ENCODE measurements around the gene KRTAP13-4.

KRTAP13-4 gene

GRCh38 chr21:30430170-30430655 is at the start of gene KRTAP13-4:
TSS of gene KRTAP13-4 (plus strand) at chr21:30430220. CDS start at chr21:30430276, 56 bp downstream.
- no peak for DNase-seq
- in situ Hi-C loops (cut with HindIII; ENCODE audit: low pct_ligation_motif_present, low pct_unique_long_range_greater_than_20kb, low sequenced_read_pairs) = no loop called here

GRCh38 chr21:30382201-30382600 is 47.8 kb upstream of the KRTAP13-4 start:
- no peak for DNase-seq
- in situ Hi-C loops (cut with HindIII; ENCODE audit: low pct_ligation_motif_present, low pct_unique_long_range_greater_than_20kb, low sequenced_read_pairs) = no loop called here

- DNase-seq = no peak
- in situ Hi-C loops (cut with HindIII; ENCODE audit: low pct_ligation_motif_present, low pct_unique_long_range_greater_than_20kb, low sequenced_read_pairs) = no loop called here
Measured at GRCh38 chr21:30391492-30392025, 38.5 kb upstream of the KRTAP13-4 start.

- in situ Hi-C loops (cut with HindIII; ENCODE audit: low pct_ligation_motif_present, low pct_unique_long_range_greater_than_20kb, low sequenced_read_pairs) = no loop called here
- DNase-seq = no peak
Measured at GRCh38 chr21:30395731-30396130, 34.3 kb upstream of the KRTAP13-4 start, which contains the start of gene KRTAP13-1. TSS of gene KRTAP13-1 (plus strand) at chr21:30396031. CDS start at chr21:30396087, 56 bp downstream.

GRCh38 chr21:30408782-30409494 is 21.1 kb upstream of the KRTAP13-4 start:
- in situ Hi-C loops (cut with HindIII; ENCODE audit: low pct_ligation_motif_present, low pct_unique_long_range_greater_than_20kb, low sequenced_read_pairs) = no loop called here
- peak; percentile 26 for DNase-seq

GRCh38 chr21:30415993-30416392 is 14.0 kb upstream of the KRTAP13-4 start:
- DNase-seq = no peak
- in situ Hi-C loops (cut with HindIII; ENCODE audit: low pct_ligation_motif_present, low pct_unique_long_range_greater_than_20kb, low sequenced_read_pairs) = no loop called here

GRCh38 chr21:30425826-30426225 is 4.2 kb upstream of the KRTAP13-4 start, which contains the start of gene KRTAP13-3:
TSS of gene KRTAP13-3 (minus strand) at chr21:30425926. CDS start at chr21:30425912, 14 bp downstream.
- no peak for DNase-seq
- in situ Hi-C loops (cut with HindIII; ENCODE audit: low pct_ligation_motif_present, low pct_unique_long_range_greater_than_20kb, low sequenced_read_pairs) = no loop called here

- in situ Hi-C loops (cut with HindIII; ENCODE audit: low pct_ligation_motif_present, low pct_unique_long_range_greater_than_20kb, low sequenced_read_pairs) = no loop called here
- DNase-seq = no peak
Measured at GRCh38 chr21:30426731-30427130, 3.3 kb upstream of the KRTAP13-4 start.

GRCh38 chr21:30434033-30434631 is 4.1 kb downstream of the KRTAP13-4 start:
- DNase-seq = peak; percentile 46
- in situ Hi-C loops (cut with HindIII; ENCODE audit: low pct_ligation_motif_present, low pct_unique_long_range_greater_than_20kb, low sequenced_read_pairs) = no loop called here

- in situ Hi-C loops (cut with HindIII; ENCODE audit: low pct_ligation_motif_present, low pct_unique_long_range_greater_than_20kb, low sequenced_read_pairs) = no loop called here
- no peak for DNase-seq
Measured at GRCh38 chr21:30437010-30437565, 7.1 kb downstream of the KRTAP13-4 start.

- in situ Hi-C loops (cut with HindIII; ENCODE audit: low pct_ligation_motif_present, low pct_unique_long_range_greater_than_20kb, low sequenced_read_pairs) = no loop called here
- DNase-seq = no peak
Measured at GRCh38 chr21:30439975-30440374, 10.0 kb downstream of the KRTAP13-4 start, which contains the start of gene KRTAP15-1. TSS of gene KRTAP15-1 (plus strand) at chr21:30440275. CDS start at chr21:30440328, 53 bp downstream.

GRCh38 chr21:30443226-30443625 is 13.2 kb downstream of the KRTAP13-4 start:
- DNase-seq = no peak
- in situ Hi-C loops (cut with HindIII; ENCODE audit: low pct_ligation_motif_present, low pct_unique_long_range_greater_than_20kb, low sequenced_read_pairs) = no loop called here

- in situ Hi-C loops (cut with HindIII; ENCODE audit: low pct_ligation_motif_present, low pct_unique_long_range_greater_than_20kb, low sequenced_read_pairs) = no loop called here
- DNase-seq = no peak
Measured at GRCh38 chr21:30444204-30444603, 14.2 kb downstream of the KRTAP13-4 start.

GRCh38 chr21:30447056-30447455 is 17.0 kb downstream of the KRTAP13-4 start:
- DNase-seq = no peak
- in situ Hi-C loops (cut with HindIII; ENCODE audit: low pct_ligation_motif_present, low pct_unique_long_range_greater_than_20kb, low sequenced_read_pairs) = no loop called here

- no peak for DNase-seq
- in situ Hi-C loops (cut with HindIII; ENCODE audit: low pct_ligation_motif_present, low pct_unique_long_range_greater_than_20kb, low sequenced_read_pairs) = no loop called here
Measured at GRCh38 chr21:30448514-30448913, 18.5 kb downstream of the KRTAP13-4 start.

GRCh38 chr21:30463713-30464112 is 33.7 kb downstream of the KRTAP13-4 start:
- peak; percentile 25 for DNase-seq
- in situ Hi-C loops (cut with HindIII; ENCODE audit: low pct_ligation_motif_present, low pct_unique_long_range_greater_than_20kb, low sequenced_read_pairs) = no loop called here

- in situ Hi-C loops (cut with HindIII; ENCODE audit: low pct_ligation_motif_present, low pct_unique_long_range_greater_than_20kb, low sequenced_read_pairs) = no loop called here
- no peak for DNase-seq
Measured at GRCh38 chr21:30468900-30469714, 39.1 kb downstream of the KRTAP13-4 start.

GRCh38 chr21:30478004-30478403 is 48.0 kb downstream of the KRTAP13-4 start:
- in situ Hi-C loops (cut with HindIII; ENCODE audit: low pct_ligation_motif_present, low pct_unique_long_range_greater_than_20kb, low sequenced_read_pairs) = no loop called here
- DNase-seq = no peak
